Skeletal muscle tissue (tissue), 4 donors: Measurements from ENCODE around the gene RHOG. TPM values are rescaled to one million over a fixed set of nuclear protein-coding genes. Genes with fewer than 3 reads are reported as not detected.

Experiments
- H3K27ac ChIP-seq: one replicate; pipeline ENCODE4 v1.7.0; 2013; ENCODE audit warnings: mild to moderate bottlenecking, low read depth, low read length, inconsistent platforms
- H3K27me3 ChIP-seq, 3 donors: one replicate each; pipeline ENCODE4 v1.7.0; 2013; ENCODE audit warnings: low read length in 3 of 3; ENCODE audit not compliant: control insufficient read depth in 3 of 3, insufficient read depth in 3 of 3
- H3K36me3 ChIP-seq, 3 donors: one replicate each; pipeline ENCODE4 v1.7.0; 2013; ENCODE audit warnings: low read length in 3 of 3; ENCODE audit not compliant: control insufficient read depth in 3 of 3, insufficient read depth in 3 of 3
- H3K4me1 ChIP-seq, 3 donors: one replicate each; pipeline ENCODE4 v1.7.0; 2013; ENCODE audit warnings: low read length in 3 of 3, mild to moderate bottlenecking in 3 of 3; ENCODE audit not compliant: control insufficient read depth in 3 of 3, insufficient read depth in 3 of 3
- H3K4me3 ChIP-seq, 3 donors: one replicate each; pipeline ENCODE4 v1.7.0; 2013; ENCODE audit warnings: low read length in 3 of 3
- H3K9ac ChIP-seq, 3 donors: one replicate each; pipeline ENCODE4 v1.7.0; 2013; ENCODE audit warnings: low read length in 3 of 3, mild to moderate bottlenecking in 3 of 3, moderate library complexity in 2 of 3, low read depth in 1 of 3
- H3K9me3 ChIP-seq, 3 donors: one replicate each; pipeline ENCODE4 v1.7.0; 2013; ENCODE audit warnings: low read length in 3 of 3; ENCODE audit not compliant: control insufficient read depth in 3 of 3
- total RNA-seq: library from RNA; depleted of rRNA; stranded (reverse); fragments of >200 nt; gene quantifications from one replicate; pipeline ENCODE4 v1.2.3, GENCODE V29; 2014
- donor health status: Osteomylitis.

RHOG gene
- total RNA-seq, 1 donor from 2014 or later, result 1.6 TPM

DNA sequence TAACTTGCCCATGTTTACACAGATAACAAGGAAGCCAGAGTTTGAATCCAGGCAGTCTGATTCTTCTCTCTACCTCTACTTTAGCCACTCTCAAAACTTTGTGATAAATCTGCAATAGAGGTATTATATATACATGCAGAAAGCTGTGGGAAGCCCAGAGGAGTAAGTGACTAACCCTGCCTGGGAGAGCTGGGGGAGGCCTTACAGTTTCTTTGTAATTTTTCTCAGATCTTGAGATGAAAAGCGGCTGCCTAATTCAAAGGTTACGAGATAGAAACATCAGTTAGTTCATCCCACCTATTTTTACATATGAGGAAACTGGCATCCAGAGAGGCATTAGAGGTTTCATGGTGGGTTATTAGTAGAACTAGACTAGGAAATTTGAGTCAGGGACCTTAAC lies 19.6 kb upstream of the RHOG start:
- no peaks in the 10 kb centered on the region for H3K36me3 ChIP-seq
- no peaks in the 10 kb centered on the region for H3K27me3 ChIP-seq
- no peaks in the 10 kb centered on the region for H3K9me3 ChIP-seq
- H3K27ac ChIP-seq, result peak overlapping the region; percentile 93
- H3K9ac ChIP-seq, result peak overlapping the region; percentile 10 to 51 (median 26)
- peak overlapping the region in 1 of 3 donors; percentile 26 for H3K4me3 ChIP-seq
- peaks cover 65 to 75% (median 66%) of the 10 kb centered on the region in 3 donors for H3K4me1 ChIP-seq

DNA sequence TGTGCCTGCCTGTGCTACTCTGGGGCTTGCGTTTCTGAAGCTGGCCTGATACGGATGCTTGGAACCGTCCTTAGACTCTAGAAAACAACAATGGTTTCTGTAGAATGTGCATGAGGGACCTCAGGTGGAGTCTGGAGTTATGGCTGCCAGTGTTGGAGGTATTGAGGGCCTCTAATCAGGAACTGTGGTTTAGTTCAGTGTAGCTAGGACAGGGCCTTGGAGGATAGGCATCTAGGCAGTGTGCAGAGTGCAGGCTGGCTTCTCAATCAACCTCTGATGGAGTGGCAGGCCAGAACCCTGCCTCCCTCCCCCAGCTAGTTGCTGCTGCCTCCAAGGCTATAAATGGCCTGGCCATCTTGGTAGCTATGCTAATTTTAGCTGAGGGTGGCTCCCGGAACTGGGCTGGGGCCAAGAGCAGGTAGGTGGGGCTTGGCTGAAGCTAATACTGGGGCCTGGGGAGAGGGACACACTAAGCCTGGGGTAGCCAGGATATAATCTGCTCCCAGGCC lies 18.7 kb upstream of the RHOG start:
- Histone ChIP-seq H3K27me3 (no peaks in the 10 kb centered on the region), H3K9ac (peak overlapping the region; percentile 59 to 74 (median 65)), H3K9me3 (no peaks in the 10 kb centered on the region), H3K4me3 (peak overlapping the region; percentile 56 to 93 (median 90)), H3K4me1 (peaks cover 61 to 70% (median 61%) of the 10 kb centered on the region in 3 donors), H3K36me3 (no peaks in the 10 kb centered on the region), H3K27ac (peak overlapping the region; percentile 93)

DNA sequence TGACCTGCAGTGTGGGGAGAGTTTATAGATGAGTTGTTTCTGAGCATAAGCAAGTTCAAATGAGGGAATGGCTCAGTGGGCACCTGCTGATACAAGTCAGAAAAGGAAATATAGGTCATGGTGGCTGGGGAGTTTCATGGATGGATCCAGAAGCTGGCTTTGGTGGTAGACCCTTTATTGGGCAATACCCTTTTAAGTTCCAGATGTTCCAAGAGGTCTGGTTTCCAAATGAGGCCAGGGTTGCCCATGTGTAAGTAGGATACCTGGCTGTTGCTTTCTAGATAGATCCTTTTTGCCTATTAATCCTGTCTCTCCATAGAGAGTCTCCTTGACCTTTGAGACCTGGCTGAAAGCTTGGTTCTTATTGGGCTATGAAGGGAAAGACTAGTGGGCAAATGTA lies 16.9 kb upstream of the RHOG start:
- Histone ChIP-seq H3K36me3 (no peaks in the 10 kb centered on the region), H3K9ac (peak overlapping the region; percentile 66 to 96 (median 94)), H3K27me3 (no peaks in the 10 kb centered on the region), H3K4me3 (peak overlapping the region; percentile 87 to 93 (median 90)), H3K9me3 (no peaks in the 10 kb centered on the region), H3K4me1 (peaks cover 65 to 71% (median 66%) of the 10 kb centered on the region in 3 donors), H3K27ac (peak overlapping the region; percentile 93)

DNA sequence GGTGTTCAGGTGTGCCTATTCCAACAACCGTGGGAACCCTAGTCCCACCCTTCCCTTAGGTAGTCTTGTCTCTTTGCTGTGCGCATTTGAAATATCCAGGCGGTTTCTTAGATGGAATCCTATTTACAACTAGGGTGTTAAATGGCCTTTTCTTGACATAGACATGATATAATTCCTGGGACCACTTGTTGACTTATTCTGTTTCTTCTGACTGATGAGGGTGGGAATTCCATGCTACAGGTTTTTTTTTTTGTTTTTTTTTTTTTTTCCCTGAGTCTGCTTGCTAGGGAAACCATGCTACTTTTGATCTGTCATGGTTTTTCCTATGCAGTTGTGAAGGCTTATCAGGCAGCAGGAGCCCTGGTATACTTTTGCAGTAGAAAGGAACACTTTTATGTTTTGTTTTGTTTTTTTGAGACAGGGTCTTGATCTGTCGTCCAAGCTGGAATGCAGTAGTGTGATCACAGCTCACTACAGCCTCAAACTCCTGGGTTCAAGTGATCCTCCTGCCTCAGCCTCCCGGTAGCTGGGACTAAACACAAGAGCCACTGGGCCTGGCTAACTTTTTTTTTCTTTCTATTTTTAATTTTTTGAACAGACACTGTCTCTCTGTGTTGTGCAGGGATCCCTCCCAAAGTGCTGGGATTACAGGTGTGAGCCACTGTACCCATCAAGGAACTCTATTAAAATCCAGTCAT lies 16.2 kb upstream of the RHOG start:
- H3K27ac ChIP-seq, result peak overlapping the region; percentile 93

DNA sequence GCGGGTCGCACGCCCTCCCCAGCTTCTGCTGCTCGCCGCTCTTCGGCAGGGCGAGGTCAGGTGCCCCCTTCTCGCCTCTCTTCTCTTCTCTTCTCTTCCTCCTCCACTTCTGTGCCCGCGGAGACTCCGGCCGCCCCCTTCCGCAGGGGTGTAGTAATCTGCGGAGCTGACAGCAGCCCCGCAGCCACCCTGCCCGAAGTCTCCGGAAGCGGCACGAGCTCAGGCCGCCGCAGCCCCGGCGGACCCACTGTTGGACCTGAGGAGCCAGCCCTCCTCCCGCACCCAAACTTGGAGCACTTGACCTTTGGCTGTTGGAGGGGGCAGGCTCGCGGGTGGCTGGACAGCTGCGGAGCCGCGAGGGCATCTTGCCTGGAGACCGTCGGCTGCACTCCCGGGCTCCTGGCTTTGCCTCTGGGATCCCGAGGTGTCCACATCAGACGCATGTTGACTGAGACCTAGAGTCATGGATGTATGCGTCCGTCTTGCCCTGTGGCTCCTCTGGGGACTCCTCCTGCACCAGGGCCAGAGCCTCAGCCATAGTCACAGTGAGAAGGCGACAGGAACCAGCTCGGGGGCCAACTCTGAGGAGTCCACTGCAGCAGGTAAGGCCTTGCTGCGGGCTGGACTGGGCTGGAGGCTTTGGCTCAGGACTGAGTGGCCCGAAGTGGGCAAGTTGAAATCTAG lies 15.2 kb upstream of the RHOG start:
- no peaks in the 10 kb centered on the region for H3K27me3 ChIP-seq
- H3K4me1 ChIP-seq, result peaks cover 52 to 63% (median 56%) of the 10 kb centered on the region in 3 donors
- H3K36me3 ChIP-seq, result no peaks in the 10 kb centered on the region
- no peaks in the 10 kb centered on the region for H3K9me3 ChIP-seq
- peak overlapping the region; percentile 93 for H3K27ac ChIP-seq
- H3K4me3 ChIP-seq, result peak overlapping the region; percentile 87 to 93 (median 90)
- peak overlapping the region; percentile 94 to 97 (median 96) for H3K9ac ChIP-seq

More for the DNA sequence above, 16.2 kb upstream of the RHOG start:
- H3K36me3 ChIP-seq, result no peaks in the 10 kb centered on the region
- H3K27me3 ChIP-seq, result no peaks in the 10 kb centered on the region
- H3K9me3 ChIP-seq, result no peaks in the 10 kb centered on the region
- H3K4me1 ChIP-seq, result peaks cover 60 to 72% (median 63%) of the 10 kb centered on the region in 3 donors
- peak overlapping the region; percentile 87 to 93 (median 90) for H3K4me3 ChIP-seq
- H3K9ac ChIP-seq, result peak overlapping the region; percentile 94 to 97 (median 96)

DNA sequence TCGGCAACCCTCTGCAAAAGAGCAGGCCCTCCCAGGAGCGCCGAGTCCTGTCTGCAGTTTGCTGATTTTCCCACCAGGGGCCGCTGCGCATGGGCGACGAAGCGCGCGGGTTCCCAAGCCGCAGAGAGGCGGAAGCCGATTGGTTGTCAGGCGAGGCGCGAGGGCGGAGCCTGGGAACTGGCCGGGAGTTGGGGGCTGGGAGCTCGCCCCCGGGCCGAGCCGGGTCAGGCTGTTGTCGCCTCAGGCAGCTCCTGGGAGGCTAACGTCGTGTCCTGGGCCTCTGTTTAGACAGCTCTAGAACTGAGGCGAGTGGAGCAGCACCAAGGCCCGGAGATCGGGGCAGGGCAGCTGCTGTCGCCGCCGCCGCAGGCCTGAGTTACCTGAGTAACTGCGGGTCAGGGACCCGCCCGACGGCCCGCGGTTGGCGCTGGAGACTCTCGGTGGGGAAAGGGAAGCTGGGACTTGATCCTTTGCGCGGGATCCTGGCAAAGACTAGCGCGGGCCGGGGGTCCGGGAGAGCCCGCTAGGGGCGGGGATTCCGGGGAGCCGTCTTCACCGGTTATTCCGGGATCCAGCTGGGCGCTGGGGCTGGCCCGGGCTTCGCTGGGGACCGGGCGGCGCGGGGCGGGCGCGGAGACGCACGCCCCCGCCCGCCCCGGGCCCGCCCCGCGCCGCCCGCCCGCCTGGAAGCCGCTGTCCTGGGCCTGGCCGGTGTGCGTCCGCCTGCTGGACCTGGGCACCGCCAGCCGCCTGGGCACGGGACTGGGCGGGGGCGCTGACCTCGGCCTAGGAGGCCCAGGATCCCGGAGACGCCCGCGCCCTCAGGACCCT lies 14.4 kb upstream of the RHOG start, which contains the start of gene STIM1:
TSS of gene STIM1 (plus strand) at position 688 of the 831 bp plus-strand sequence. CDS start 607 bp downstream, outside the sequence.
- Histone ChIP-seq H3K9me3 (no peaks in the 10 kb centered on the region), H3K9ac (peak within 1 kb of the TSS; percentile 96 to 98 (median 97)), H3K4me1 (peaks cover 45 to 56% (median 49%) of the 10 kb centered on the region in 3 donors), H3K27ac (peak within 1 kb of the TSS; percentile 93), H3K36me3 (no peaks in the 10 kb centered on the region), H3K4me3 (peak within 1 kb of the TSS; percentile 87 to 93 (median 90)), H3K27me3 (no peaks in the 10 kb centered on the region)

DNA sequence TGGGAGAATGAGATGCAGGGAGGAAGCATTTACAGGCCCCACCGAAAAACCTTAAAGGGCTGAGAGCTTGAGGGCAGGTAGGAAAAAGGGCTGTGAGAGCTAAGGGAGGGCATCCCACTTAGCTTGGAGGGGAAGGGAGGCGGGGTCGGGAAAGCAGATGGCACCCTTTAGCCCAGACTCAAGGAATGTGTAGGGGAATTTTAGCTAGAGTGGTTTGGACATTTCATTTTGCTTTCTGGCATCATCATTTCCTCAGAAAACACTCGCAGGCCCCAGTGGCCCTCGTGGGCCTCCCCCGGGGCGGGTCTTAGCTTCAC lies 13.9 kb upstream of the RHOG start:
- peaks cover 41 to 53% (median 43%) of the 10 kb centered on the region in 3 donors for H3K4me1 ChIP-seq
- peak overlapping the region; percentile 93 for H3K27ac ChIP-seq
- no peaks in the 10 kb centered on the region for H3K36me3 ChIP-seq
- no peaks in the 10 kb centered on the region for H3K27me3 ChIP-seq
- H3K4me3 ChIP-seq, result peak overlapping the region; percentile 49 to 89 (median 55)
- no peaks in the 10 kb centered on the region for H3K9me3 ChIP-seq
- peak overlapping the region; percentile 80 to 98 (median 96) for H3K9ac ChIP-seq

DNA sequence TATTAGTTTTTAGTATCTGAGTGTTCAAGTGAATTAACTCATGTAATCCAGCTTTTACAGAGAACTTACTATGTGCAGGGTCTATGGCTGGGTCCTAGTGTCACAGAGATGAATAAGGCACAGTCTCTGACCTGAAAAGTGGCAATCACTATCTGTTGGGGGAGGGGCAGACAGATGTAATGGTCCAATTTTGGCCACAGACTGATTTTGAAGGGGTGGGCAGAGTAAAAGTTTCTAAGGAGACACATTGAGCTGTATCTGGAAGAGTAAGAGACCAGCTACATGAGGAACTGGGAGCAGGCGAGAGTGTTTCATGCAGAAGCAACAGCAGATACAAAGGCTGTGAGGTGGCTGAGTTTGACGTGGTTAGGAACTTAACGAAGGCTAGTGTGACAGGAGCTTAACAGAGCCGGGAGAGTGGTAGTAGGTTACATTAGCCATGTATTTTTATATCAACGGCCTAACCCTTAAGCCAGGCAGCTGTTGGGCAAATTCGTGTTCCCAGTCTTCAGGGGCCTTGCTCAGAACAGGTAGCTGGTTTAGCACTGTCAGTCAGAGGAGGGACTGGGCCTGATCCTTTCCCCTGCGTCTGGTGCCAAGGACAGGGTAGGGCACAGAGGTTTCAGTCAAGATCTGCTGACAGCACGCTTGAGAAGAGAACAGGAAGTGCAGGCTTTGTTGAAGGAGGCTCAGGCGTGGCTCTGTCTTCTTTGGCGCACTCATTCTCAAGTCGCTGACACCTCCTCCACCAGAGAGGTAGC lies 13.3 kb upstream of the RHOG start:
- peak overlapping the region; percentile 80 to 98 (median 96) for H3K9ac ChIP-seq
- peak overlapping the region; percentile 93 for H3K27ac ChIP-seq
- H3K4me1 ChIP-seq, result peaks cover 35 to 50% (median 38%) of the 10 kb centered on the region in 3 donors

DNA sequence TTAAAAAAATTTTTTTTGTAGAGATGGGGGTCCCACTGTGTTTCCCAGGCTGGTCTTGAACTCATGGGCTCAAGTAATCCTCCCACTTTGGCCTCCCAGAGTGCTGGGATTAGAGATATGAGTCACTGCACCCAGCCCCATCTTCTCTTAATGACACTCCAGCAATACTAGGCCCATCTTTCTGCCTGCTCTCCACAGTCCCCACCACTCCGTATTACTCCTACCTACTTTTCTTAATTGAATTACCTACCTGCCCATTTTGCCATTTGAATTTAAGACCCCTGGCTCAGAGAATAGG lies 12.7 kb upstream of the RHOG start:
- H3K4me1 ChIP-seq, result peaks cover 29 to 47% (median 32%) of the 10 kb centered on the region in 3 donors
- H3K27me3 ChIP-seq, result no peaks in the 10 kb centered on the region
- H3K4me3 ChIP-seq, result no peak overlapping the region
- no peaks in the 10 kb centered on the region for H3K36me3 ChIP-seq
- H3K9ac ChIP-seq, result peak overlapping the region in 1 of 3 donors; percentile 96
- peak overlapping the region; percentile 93 for H3K27ac ChIP-seq
- no peaks in the 10 kb centered on the region for H3K9me3 ChIP-seq

More for the DNA sequence above, 13.3 kb upstream of the RHOG start:
- Histone ChIP-seq H3K36me3 (no peaks in the 10 kb centered on the region), H3K9me3 (no peaks in the 10 kb centered on the region), H3K4me3 (peak overlapping the region; percentile 49 to 89 (median 55)), H3K27me3 (no peaks in the 10 kb centered on the region)
